PC-9 (cell line): Measurements from ENCODE around the gene TMCC2. TPM values are rescaled to one million over a fixed set of nuclear protein-coding genes. Genes with fewer than 3 reads are reported as not detected.
A peak's percentile ranks its signal among the peaks of the same experiment; 100 is the strongest.

Experiments
- BruUV-seq: library from RNA; stranded (reverse); fragments of 400-500 nt; replicated peaks from 2 replicates; lab custom pipeline; 2021; lab: Mats Ljungman, UMichigan
- CTCF ChIA-PET: fragments of 300-600 bp; sonication (Branson Sonifier 250); formaldehyde crosslinking; loops from one replicate; lab custom pipeline; 2022; ENCODE audit warnings: antibody characterized with exemption; lab: Charles Lee
- POLR2A ChIA-PET: fragments of 300-600 bp; sonication (Branson Sonifier 250); formaldehyde crosslinking; loops from one replicate; lab custom pipeline; 2022; ENCODE audit warnings: antibody characterized with exemption; ENCODE audit not compliant: unreplicated experiment; lab: Charles Lee
- DNase-seq, 2 experiments: peaks; one replicate each; pipeline versions ENCODE4 v3.0.0 to v3.0.0-alpha.2; 2015 to 2022; ENCODE audit warnings: mixed read lengths in 1 of 2
- H2AFZ ChIP-seq: fragments of 200-600 bp; sonication (generic); 2 replicates; pipeline ENCODE4 v1.8.1; 2017; ENCODE audit warnings: antibody characterized with exemption
- H3F3A ChIP-seq: fragments of 200-600 bp; sonication (generic); 2 replicates; pipeline ENCODE4 v1.8.1; 2017; ENCODE audit warnings: antibody characterized with exemption, mild to moderate bottlenecking, low read depth; ENCODE audit not compliant: insufficient read depth
- H3K27ac ChIP-seq: fragments of 200-600 bp; sonication (generic); 2 replicates; pipeline ENCODE4 v1.6.1; 2016; ENCODE audit warnings: mixed run types
- H3K27me3 ChIP-seq: fragments of 200-600 bp; sonication (generic); 2 replicates; pipeline ENCODE4 v1.6.1; 2016; ENCODE audit warnings: low read depth, mixed run types; ENCODE audit not compliant: insufficient read depth
- H3K36me3 ChIP-seq: fragments of 200-600 bp; sonication (generic); 2 replicates; pipeline ENCODE4 v1.6.1; 2016; ENCODE audit warnings: low read depth, mixed run types
- H3K4me1 ChIP-seq: fragments of 200-600 bp; sonication (generic); replicated peaks from 2 replicates; pipeline ENCODE4 v1.6.1; 2016; ENCODE audit warnings: mixed run types; ENCODE audit not compliant: insufficient read depth
- H3K4me2 ChIP-seq: fragments of 200-600 bp; sonication (generic); 2 replicates; pipeline ENCODE4 v1.6.1; 2017; ENCODE audit warnings: mixed run types
- H3K4me3 ChIP-seq: fragments of 200-600 bp; sonication (generic); 2 replicates; pipeline ENCODE4 v1.6.1; 2016; ENCODE audit warnings: mixed run types
- H3K79me2 ChIP-seq: fragments of 200-600 bp; sonication (generic); 2 replicates; pipeline ENCODE4 v1.6.1; 2017; ENCODE audit warnings: low read depth, mixed run types
- H3K9me2 ChIP-seq: fragments of 200-600 bp; sonication (generic); 2 replicates; pipeline ENCODE4 v1.8.1; 2017; ENCODE audit warnings: mild to moderate bottlenecking; ENCODE audit not compliant: insufficient read depth
- H3K9me3 ChIP-seq: fragments of 200-600 bp; sonication (generic); 2 replicates; pipeline ENCODE4 v1.8.1; 2016; ENCODE audit warnings: low read depth; ENCODE audit not compliant: insufficient read depth
- H4K20me1 ChIP-seq: fragments of 200-600 bp; sonication (generic); 2 replicates; pipeline ENCODE4 v1.8.1; 2017; ENCODE audit not compliant: insufficient read depth
- CTCF ChIP-seq: fragments of 200-600 bp; sonication (generic); conservative IDR thresholded peaks from 2 replicates; pipeline ENCODE4 v1.6.1; 2017; ENCODE audit warnings: mixed run types, antibody characterized with exemption, mild to moderate bottlenecking, moderate library complexity
- EZH2 ChIP-seq: fragments of 200-600 bp; sonication (generic); IDR thresholded peaks from 2 replicates; pipeline ENCODE4 v1.8.0; 2017; ENCODE audit warnings: antibody characterized with exemption, low read depth
- intact Hi-C: fragments of 100-400 bp; cut with micrococcal nuclease; formaldehyde crosslinking; loops from one replicate; pipeline ENCODE4 v1.10.0; 2022; ENCODE audit not compliant: unreplicated experiment
- total RNA-seq: library from RNA; stranded (reverse); gene quantifications from 2 replicates; pipeline ENCODE4 v1.2.3, GENCODE V29; 2021

The TMCC2 gene
- total RNA-seq, 1 experiment from 2014 or later, result 0.79 TPM

- no peaks in the 10 kb centered on the region for H3K9me2 ChIP-seq
- peak overlapping the region; percentile 58; the same call in 1 of the 2 replicates for H3K4me3 ChIP-seq
- peaks cover 14% of the 10 kb centered on the region; the same call in 1 of the 2 replicates for H3K27me3 ChIP-seq
- H3K27ac ChIP-seq, result no peak overlapping the region
- 0 out of 2 replicates have a peak, but pooled peaks cover 8% of the 10 kb centered on the region for H3K4me1 ChIP-seq
- no TSS peak for BruUV-seq
- peak overlapping the region; percentile 76; the same call in 1 of the 2 replicates for H2AFZ ChIP-seq
- no peak for TF ChIP-seq EZH2
- TF ChIP-seq CTCF, result 0 out of 2 replicates have a peak, but pooled peaks have one; percentile 31
- no peaks in the 10 kb centered on the region for H4K20me1 ChIP-seq
- no peaks in the 10 kb centered on the region for H3K9me3 ChIP-seq
- intact Hi-C loops, result loop anchor here (2.0 kb wide), 1 partner anchor 27 kb away; no protein-coding TSS in a partner anchor
- H3F3A ChIP-seq, result peaks cover 4% of the 10 kb centered on the region; the same call in 1 of the 2 replicates
- peak overlapping the region; percentile 95 for H3K4me2 ChIP-seq
- ChIA-PET CTCF (interaction anchor here (0.6 to 2.1 kb wide), 14 partner anchors 11 to 1791 kb away, joined by 3 to 28 read pairs (median 4); no protein-coding TSS in a partner anchor), POLR2A (no interaction called here)
- H3K79me2 ChIP-seq, result no peaks in the 10 kb centered on the region
- H3K36me3 ChIP-seq, result no peaks in the 10 kb centered on the region
- DNase-seq, result peak; percentile 42 to 50
Measured at GRCh38 chr1:205229399-205229871, 1.7 kb downstream of the TMCC2 start.

- no peaks in the 10 kb centered on the region for H3K9me3 ChIP-seq
- peaks cover 4% of the 10 kb centered on the region; the same call in 1 of the 2 replicates for H3F3A ChIP-seq
- H3K79me2 ChIP-seq, result no peaks in the 10 kb centered on the region
- no TSS peak for BruUV-seq
- peaks cover 14% of the 10 kb centered on the region; the same call in 1 of the 2 replicates for H3K27me3 ChIP-seq
- ChIA-PET CTCF (interaction anchor here (0.6 to 2.1 kb wide), 7 partner anchors 10 to 1790 kb away, joined by 3 to 28 read pairs (median 4); no protein-coding TSS in a partner anchor), POLR2A (interaction anchor here (0.7 kb wide), 1 partner anchor 302 kb away, joined by 4 read pairs; no protein-coding TSS in a partner anchor)
- intact Hi-C loops, result loop anchor here (2.0 kb wide), 1 partner anchor 27 kb away; no protein-coding TSS in a partner anchor
- no peaks in the 10 kb centered on the region for H3K36me3 ChIP-seq
- no peaks in the 10 kb centered on the region for H3K9me2 ChIP-seq
- TF ChIP-seq EZH2 (no peak), CTCF (no peak)
- DNase-seq, result no peak
- H4K20me1 ChIP-seq, result no peaks in the 10 kb centered on the region
- H2AFZ ChIP-seq, result no peak overlapping the region
- H3K4me3 ChIP-seq, result no peak overlapping the region
- 0 out of 2 replicates have a peak, but pooled peaks cover 8% of the 10 kb centered on the region for H3K4me1 ChIP-seq
- no peak overlapping the region for H3K27ac ChIP-seq
- peak overlapping the region; percentile 95 for H3K4me2 ChIP-seq
Measured at GRCh38 chr1:205229916-205230700, 2.4 kb downstream of the TMCC2 start.

- H2AFZ ChIP-seq, result no peak overlapping the region
- H3K4me3 ChIP-seq, result no peak overlapping the region
- DNase-seq, result no peak
- H3K79me2 ChIP-seq, result no peaks in the 10 kb centered on the region
- no peaks in the 10 kb centered on the region for H4K20me1 ChIP-seq
- no TSS peak for BruUV-seq
- H3F3A ChIP-seq, result peaks cover 4% of the 10 kb centered on the region; the same call in 1 of the 2 replicates
- H3K4me2 ChIP-seq, result no peak overlapping the region
- POLR2A ChIA-PET, result no interaction called here
- H3K9me3 ChIP-seq, result no peaks in the 10 kb centered on the region
- CTCF ChIA-PET, result no interaction called here
- 0 out of 2 replicates have a peak, but pooled peaks cover 8% of the 10 kb centered on the region for H3K27me3 ChIP-seq
- no peak overlapping the region for H3K27ac ChIP-seq
- no peak for TF ChIP-seq CTCF
- TF ChIP-seq EZH2, result no peak
- 0 out of 2 replicates have a peak, but pooled peaks cover 8% of the 10 kb centered on the region for H3K4me1 ChIP-seq
- no peaks in the 10 kb centered on the region for H3K36me3 ChIP-seq
- no peaks in the 10 kb centered on the region for H3K9me2 ChIP-seq
- intact Hi-C loops, result no loop called here
Measured at GRCh38 chr1:205230982-205231381, 3.2 kb downstream of the TMCC2 start.
